Activated CD4-positive, alpha-beta T cell treated with anti-CD3 and anti-CD28 coated beads for 36 hours (primary cell): Measurements from ENCODE around the gene FADS2. TPM values are rescaled to one million over a fixed set of nuclear protein-coding genes. Genes with fewer than 3 reads are reported as not detected.

Experiments
- ATAC-seq: fragments of 200-7000 bp; cut with Tn5 transposase; one replicate; pipeline ENCODE4 v1.10.0; 2021; ENCODE audit warnings: mild to moderate bottlenecking, moderate library complexity
- CTCF ChIA-PET: fragments of 350-600 bp; sonication (Branson Sonifier 250); formaldehyde crosslinking; loops from one replicate; lab custom pipeline; 2021; ENCODE audit warnings: antibody characterized with exemption; lab: Charles Lee
- POLR2A ChIA-PET: fragments of 350-600 bp; sonication (Branson Sonifier 250); formaldehyde crosslinking; loops from one replicate; lab custom pipeline; 2021; ENCODE audit warnings: antibody characterized with exemption, inconsistent platforms; lab: Charles Lee
- DNase-seq: peaks from one replicate; pipeline ENCODE4 v3.0.0-alpha.2; 2020
- H3K27ac Mint-ChIP-seq: one replicate; pipeline ENCODE4 v1.8.0; 2021; ENCODE audit warnings: mixed read lengths
- H3K27me3 Mint-ChIP-seq: one replicate; pipeline ENCODE4 v1.8.0; 2021; ENCODE audit warnings: mixed read lengths
- H3K36me3 Mint-ChIP-seq: one replicate; pipeline ENCODE4 v1.8.0; 2021; ENCODE audit warnings: low read depth, mixed read lengths
- H3K4me1 Mint-ChIP-seq: one replicate; pipeline ENCODE4 v1.8.0; 2021; ENCODE audit warnings: mixed read lengths
- H3K4me3 Mint-ChIP-seq: one replicate; pipeline ENCODE4 v1.8.0; 2021; ENCODE audit warnings: mild to moderate bottlenecking, moderate library complexity, mixed read lengths
- H3K9me3 Mint-ChIP-seq: one replicate; pipeline ENCODE4 v1.8.0; 2021; ENCODE audit warnings: low read depth, mixed read lengths
- intact Hi-C, 2 experiments: fragments of 100-400 bp; cut with DNase I in 1 of 2; cut with micrococcal nuclease in 1 of 2; formaldehyde crosslinking; loops; one replicate each; pipeline versions ENCODE4 v1.14.2 to v1.15.1; 2022 to 2024; cut with DNase I, micrococcal nuclease
- total RNA-seq, 2 experiments: library from RNA; stranded (reverse); gene quantifications; one replicate each; pipeline ENCODE4 v1.2.3, GENCODE V29; 2021

FADS2 gene
- total RNA-seq, 2 experiments from 2014 or later, result 51.0 to 58.4 TPM

- no peak for ATAC-seq
- H3K4me3 Mint-ChIP-seq, result no peak overlapping the region
- H3K27ac Mint-ChIP-seq, result no peak overlapping the region
- intact Hi-C loops, result loop anchor here (1.0 to 2.0 kb wide), 7 partner anchors 28 to 238 kb away; no protein-coding TSS in a partner anchor
- no peak for DNase-seq
- H3K9me3 Mint-ChIP-seq, result no peaks in the 10 kb centered on the region
- H3K27me3 Mint-ChIP-seq, result peaks cover 3% of the 10 kb centered on the region
- H3K36me3 Mint-ChIP-seq, result no peaks in the 10 kb centered on the region
- H3K4me1 Mint-ChIP-seq, result peaks cover 2% of the 10 kb centered on the region
- ChIA-PET CTCF (interaction anchor here (0.7 to 2.7 kb wide), 20 partner anchors 14 to 440 kb away, joined by 3 to 35 read pairs (median 4); partner anchors contain the start of genes FEN1 and TMEM258), POLR2A (no interaction called here)
Observed at GRCh38 chr11:61870541-61871031, 42.5 kb downstream of the FADS2 start.

- ATAC-seq (peak; percentile 98), DNase-seq (peak; percentile 84)
- POLR2A ChIA-PET, result interaction anchor here (0.6 kb wide), 1 partner anchor 261 kb away, joined by 4 read pairs; no protein-coding TSS in a partner anchor
- H3K4me3 Mint-ChIP-seq, result peak overlapping the region; percentile 46
- H3K36me3 Mint-ChIP-seq, result no peaks in the 10 kb centered on the region
- intact Hi-C loops, result loop anchor here (1.0 to 2.0 kb wide), 7 partner anchors 28 to 237 kb away; no protein-coding TSS in a partner anchor
- H3K27me3 Mint-ChIP-seq, result peaks cover 3% of the 10 kb centered on the region
- CTCF ChIA-PET, result interaction anchor here (0.7 to 2.7 kb wide), 15 partner anchors 13 to 440 kb away, joined by 3 to 35 read pairs (median 6); no protein-coding TSS in a partner anchor
- H3K4me1 Mint-ChIP-seq, result peaks cover 2% of the 10 kb centered on the region
- no peaks in the 10 kb centered on the region for H3K9me3 Mint-ChIP-seq
- H3K27ac Mint-ChIP-seq, result no peak overlapping the region
Observed at GRCh38 chr11:61871158-61871597, 43.1 kb downstream of the FADS2 start.

- no peak overlapping the region for H3K4me3 Mint-ChIP-seq
- peaks cover 2% of the 10 kb centered on the region for H3K4me1 Mint-ChIP-seq
- DNase-seq (no peak), ATAC-seq (no peak)
- CTCF ChIA-PET, result interaction anchor here (1.5 to 2.2 kb wide), 2 partner anchors 74 to 209 kb away, joined by 6 to 8 read pairs; no protein-coding TSS in a partner anchor
- peaks cover 3% of the 10 kb centered on the region for H3K27me3 Mint-ChIP-seq
- H3K36me3 Mint-ChIP-seq, result no peaks in the 10 kb centered on the region
- intact Hi-C loops, result no loop called here
- no peaks in the 10 kb centered on the region for H3K9me3 Mint-ChIP-seq
- no peak overlapping the region for H3K27ac Mint-ChIP-seq
- POLR2A ChIA-PET, result no interaction called here
Observed at GRCh38 chr11:61872935-61873565, 45.0 kb downstream of the FADS2 start.

- ChIA-PET POLR2A (no interaction called here), CTCF (interaction anchor here (1.7 to 2.2 kb wide), 2 partner anchors 25 to 73 kb away, joined by 6 to 8 read pairs; no protein-coding TSS in a partner anchor)
- Mint-ChIP-seq H3K4me1 (peaks cover 2% of the 10 kb centered on the region), H3K9me3 (no peaks in the 10 kb centered on the region), H3K36me3 (no peaks in the 10 kb centered on the region), H3K4me3 (no peak overlapping the region), H3K27me3 (peaks cover 3% of the 10 kb centered on the region), H3K27ac (no peak overlapping the region)
- intact Hi-C loops, result no loop called here
- DNase-seq (no peak), ATAC-seq (no peak)
Observed at GRCh38 chr11:61873588-61874376, 45.7 kb downstream of the FADS2 start.

- H3K4me1 Mint-ChIP-seq, result peaks cover 2% of the 10 kb centered on the region
- CTCF ChIA-PET, result interaction anchor here (1.6 to 2.2 kb wide), 3 partner anchors 24 to 233 kb away, joined by 5 to 8 read pairs (median 6); no protein-coding TSS in a partner anchor
- H3K27ac Mint-ChIP-seq, result no peak overlapping the region
- peaks cover 3% of the 10 kb centered on the region for H3K27me3 Mint-ChIP-seq
- DNase-seq, result no peak
- no peaks in the 10 kb centered on the region for H3K9me3 Mint-ChIP-seq
- intact Hi-C loops, result no loop called here
- no peaks in the 10 kb centered on the region for H3K36me3 Mint-ChIP-seq
- POLR2A ChIA-PET, result no interaction called here
- ATAC-seq, result no peak
- H3K4me3 Mint-ChIP-seq, result no peak overlapping the region
Observed at GRCh38 chr11:61874377-61874809, 46.3 kb downstream of the FADS2 start.

GRCh38 chr11:61874853-61875252 lies 46.8 kb downstream of the FADS2 start:
- Mint-ChIP-seq H3K4me1 (peaks cover 2% of the 10 kb centered on the region), H3K27ac (no peak overlapping the region), H3K27me3 (peaks cover 3% of the 10 kb centered on the region), H3K9me3 (no peaks in the 10 kb centered on the region), H3K36me3 (no peaks in the 10 kb centered on the region), H3K4me3 (no peak overlapping the region)
- ChIA-PET CTCF (interaction anchor here (0.6 to 1.7 kb wide), 4 partner anchors 24 to 233 kb away, joined by 3 to 6 read pairs (median 5); no protein-coding TSS in a partner anchor), POLR2A (no interaction called here)
- intact Hi-C loops, result no loop called here
- DNase-seq (no peak), ATAC-seq (no peak)

- ATAC-seq (no peak), DNase-seq (no peak)
- H3K4me3 Mint-ChIP-seq, result no peak overlapping the region
- H3K36me3 Mint-ChIP-seq, result no peaks in the 10 kb centered on the region
- H3K9me3 Mint-ChIP-seq, result no peaks in the 10 kb centered on the region
- H3K27me3 Mint-ChIP-seq, result peaks cover 3% of the 10 kb centered on the region
- ChIA-PET CTCF (interaction anchor here (0.9 to 1.7 kb wide), 4 partner anchors 23 to 373 kb away, joined by 3 to 6 read pairs (median 5); no protein-coding TSS in a partner anchor), POLR2A (no interaction called here)
- intact Hi-C loops, result no loop called here
- H3K4me1 Mint-ChIP-seq, result peaks cover 2% of the 10 kb centered on the region
- H3K27ac Mint-ChIP-seq, result no peak overlapping the region
Observed at GRCh38 chr11:61875698-61876097, 47.6 kb downstream of the FADS2 start.

- CTCF ChIA-PET, result interaction anchor here (1.3 kb wide), 1 partner anchor 203 kb away, joined by 8 read pairs; no protein-coding TSS in a partner anchor
- POLR2A ChIA-PET, result no interaction called here
- intact Hi-C loops, result no loop called here
Observed at GRCh38 chr11:61879152-61879551, 51.1 kb downstream of the FADS2 start.

GRCh38 chr11:61880031-61880430 lies 51.9 kb downstream of the FADS2 start:
- DNase-seq, result no peak
- Mint-ChIP-seq H3K9me3 (no peaks in the 10 kb centered on the region), H3K4me1 (no peaks in the 10 kb centered on the region), H3K4me3 (no peak overlapping the region), H3K27me3 (no peaks in the 10 kb centered on the region), H3K36me3 (no peaks in the 10 kb centered on the region), H3K27ac (no peak overlapping the region)
- CTCF ChIA-PET, result interaction anchor here (1.3 to 2.2 kb wide), 2 partner anchors 67 to 202 kb away, joined by 5 to 8 read pairs; no protein-coding TSS in a partner anchor
- POLR2A ChIA-PET, result no interaction called here
- ATAC-seq, result no peak
- intact Hi-C loops, result no loop called here

More at GRCh38 chr11:61879152-61879551, 51.1 kb downstream of the FADS2 start:
- Mint-ChIP-seq H3K36me3 (no peaks in the 10 kb centered on the region), H3K9me3 (no peaks in the 10 kb centered on the region), H3K27me3 (no peaks in the 10 kb centered on the region), H3K4me1 (no peaks in the 10 kb centered on the region), H3K4me3 (no peak overlapping the region), H3K27ac (no peak overlapping the region)
- ATAC-seq, result no peak
- no peak for DNase-seq

- no peak overlapping the region for H3K4me3 Mint-ChIP-seq
- ATAC-seq (no peak), DNase-seq (no peak)
- no peaks in the 10 kb centered on the region for H3K4me1 Mint-ChIP-seq
- intact Hi-C loops, result no loop called here
- CTCF ChIA-PET, result interaction anchor here (0.6 to 2.2 kb wide), 4 partner anchors 17 to 202 kb away, joined by 3 to 8 read pairs (median 4); no protein-coding TSS in a partner anchor
- H3K9me3 Mint-ChIP-seq, result no peaks in the 10 kb centered on the region
- no peaks in the 10 kb centered on the region for H3K36me3 Mint-ChIP-seq
- POLR2A ChIA-PET, result no interaction called here
- H3K27ac Mint-ChIP-seq, result no peak overlapping the region
- H3K27me3 Mint-ChIP-seq, result no peaks in the 10 kb centered on the region
Observed at GRCh38 chr11:61880454-61880853, 52.4 kb downstream of the FADS2 start.

GRCh38 chr11:61881397-61881796 lies 53.3 kb downstream of the FADS2 start:
- Mint-ChIP-seq H3K4me3 (no peak overlapping the region), H3K27me3 (no peaks in the 10 kb centered on the region), H3K9me3 (no peaks in the 10 kb centered on the region), H3K4me1 (no peaks in the 10 kb centered on the region), H3K27ac (no peak overlapping the region), H3K36me3 (no peaks in the 10 kb centered on the region)
- ChIA-PET POLR2A (no interaction called here), CTCF (interaction anchor here (0.9 to 2.2 kb wide), 4 partner anchors 16 to 201 kb away, joined by 3 to 5 read pairs (median 4); no protein-coding TSS in a partner anchor)
- ATAC-seq (no peak), DNase-seq (no peak)
- intact Hi-C loops, result no loop called here
